T47D (cell line): ENCODE results near the gene CDC42BPA.
"Not testable (repeated sequence)": the region's sequence is repeated elsewhere in the genome, so short reads cannot be mapped to it uniquely, and the experiment has no call there.

Experiments used
- DNase-seq, 2 experiments: peaks; one replicate each; pipeline versions ENCODE4 v3.0.0 to v3.0.0-alpha.2; 2011 to 2012; ENCODE audit warnings: low read depth in 1 of 2, low spot score in 1 of 2
- JUND ChIP-seq: IDR thresholded peaks from 2 replicates; pipeline ENCODE4 v1.6.1; 2012; ENCODE audit warnings: low read depth
- in situ Hi-C: cut with HindIII; loops from 2 replicates; pipeline ENCODE4 v1.10.0; 2016; ENCODE audit warnings: low sequenced_read_pairs, low pct_unique_long_range_greater_than_20kb

Gene CDC42BPA

DNA sequence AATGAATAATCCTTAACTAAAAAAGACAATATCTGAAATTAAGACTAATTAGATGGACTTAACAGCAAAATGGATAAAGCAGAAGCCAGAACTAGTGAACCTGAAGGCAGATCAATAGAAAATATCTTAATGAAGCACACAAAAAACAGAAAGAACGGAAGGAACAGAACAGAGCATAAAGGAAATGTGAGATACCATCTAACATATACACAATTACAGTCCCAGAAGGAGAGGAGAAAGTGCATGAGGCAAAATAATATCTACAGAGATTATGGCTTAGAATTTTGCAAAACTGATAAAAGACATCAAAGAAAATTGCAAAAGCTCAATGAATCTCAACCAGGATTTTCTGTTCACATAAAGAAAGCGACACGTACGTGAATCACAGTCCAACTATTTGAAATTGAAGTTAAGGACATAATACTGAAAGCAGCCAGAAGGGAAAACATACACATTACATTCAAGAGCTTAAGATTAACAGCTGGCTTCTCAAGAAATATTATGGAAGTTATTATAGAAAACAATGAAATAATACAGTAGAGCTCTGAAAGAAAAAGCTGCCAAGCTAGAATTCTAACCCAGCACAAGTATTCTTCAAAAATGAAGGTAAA is 182.0 kb downstream of the CDC42BPA start:
- TF ChIP-seq JUND = no peak
- in situ Hi-C loops = no loop called here
- DNase-seq = no peak

DNA sequence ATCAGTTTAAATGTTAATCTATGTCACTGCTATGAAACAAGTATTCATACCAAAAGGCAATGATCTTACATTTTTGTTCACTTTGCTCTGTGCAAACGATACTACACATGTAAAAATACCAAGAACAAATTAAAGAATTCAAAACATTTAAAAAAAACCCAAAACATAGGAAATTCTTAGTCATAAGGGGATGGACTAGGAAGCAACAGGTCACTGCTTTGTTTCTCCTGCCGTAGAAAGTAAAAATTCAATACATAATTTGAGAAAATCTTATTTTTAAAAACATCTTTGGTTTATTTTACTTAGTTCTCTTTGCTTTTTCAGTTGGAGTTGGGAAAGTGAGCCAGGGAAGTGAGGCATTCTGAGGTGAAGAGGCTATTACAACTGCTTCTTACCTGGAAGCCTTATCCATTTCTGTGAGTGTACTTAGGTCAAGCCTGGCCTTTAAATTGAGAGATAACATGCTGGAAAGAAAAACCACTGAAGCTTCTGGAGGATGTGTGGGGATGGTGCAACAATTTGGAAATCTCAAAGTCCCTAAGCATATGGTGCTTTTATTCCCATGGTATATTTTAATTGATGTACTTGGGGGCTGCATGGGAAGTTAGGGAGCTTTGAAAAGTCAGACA is 183.5 kb downstream of the CDC42BPA start:
- DNase-seq = no peak
- in situ Hi-C loops = no loop called here
- no peak for TF ChIP-seq JUND

GRCh38 chr1:227132695-227133094 is 185.6 kb downstream of the CDC42BPA start:
- DNase-seq, in situ Hi-C loops: not testable (repeated sequence)

DNA sequence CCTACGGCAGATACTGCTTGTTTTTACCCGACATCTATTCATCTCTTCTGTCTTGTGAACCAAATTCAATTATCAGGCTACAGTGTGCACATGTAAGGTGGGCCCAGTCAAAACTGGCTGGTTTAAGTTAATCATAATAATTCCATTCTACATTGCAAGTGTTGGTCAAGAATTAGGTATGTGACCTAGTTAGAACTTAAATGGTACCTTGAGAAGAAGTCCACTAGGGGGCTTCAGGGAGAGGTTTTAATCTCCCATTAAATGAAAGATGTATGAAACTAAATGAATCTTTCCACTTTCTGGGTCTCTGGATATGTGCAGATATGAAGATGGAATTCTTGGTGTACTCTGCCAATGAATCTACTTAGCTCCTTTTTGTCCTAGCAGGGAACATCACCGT is 187.1 kb downstream of the CDC42BPA start:
- in situ Hi-C loops = no loop called here
- TF ChIP-seq JUND = no peak
- peak in 1 of 2 experiments; percentile 54 for DNase-seq

- in situ Hi-C loops = no loop called here
- no peak for DNase-seq
- no peak for TF ChIP-seq JUND
Observed at GRCh38 chr1:227127891-227128290, 190.4 kb downstream of the CDC42BPA start.

DNA sequence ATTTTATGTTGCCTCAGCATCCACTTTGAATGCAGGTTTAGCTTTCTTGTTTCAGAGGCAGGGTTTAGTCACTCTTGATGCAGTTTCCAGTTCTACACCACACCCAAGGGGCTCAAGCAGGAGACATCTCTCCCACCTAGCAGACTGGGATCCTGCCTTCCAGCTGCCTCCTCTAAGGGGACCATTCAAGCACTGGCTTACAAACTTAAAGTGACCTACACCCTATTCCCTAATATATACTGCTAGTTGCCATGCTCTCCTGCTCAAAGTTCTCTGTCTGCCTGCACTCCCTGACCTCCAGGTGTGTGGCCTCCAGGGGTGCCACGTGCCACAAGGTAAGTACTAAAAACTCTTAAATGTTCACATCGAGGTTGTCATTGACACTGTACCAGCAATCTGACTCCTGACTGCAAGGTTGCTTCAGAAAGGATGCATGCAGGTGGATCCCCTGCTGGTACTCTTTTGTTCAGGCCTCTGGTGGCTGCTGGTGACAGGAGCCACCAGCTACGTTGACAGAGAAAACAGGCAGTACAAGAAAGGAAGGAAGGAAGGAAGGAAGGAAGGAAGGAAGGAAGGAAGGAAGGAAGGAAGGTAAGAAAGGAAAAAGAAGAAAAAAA is 192.3 kb downstream of the CDC42BPA start:
- in situ Hi-C loops = no loop called here
- TF ChIP-seq JUND = no peak
- no peak for DNase-seq

GRCh38 chr1:227124473-227124872 is 193.8 kb downstream of the CDC42BPA start:
- TF ChIP-seq JUND = no peak
- no peak for DNase-seq
- in situ Hi-C loops = no loop called here

GRCh38 chr1:227120826-227121225 is 197.5 kb downstream of the CDC42BPA start:
- TF ChIP-seq JUND = no peak
- no peak for DNase-seq
- in situ Hi-C loops = no loop called here

DNA sequence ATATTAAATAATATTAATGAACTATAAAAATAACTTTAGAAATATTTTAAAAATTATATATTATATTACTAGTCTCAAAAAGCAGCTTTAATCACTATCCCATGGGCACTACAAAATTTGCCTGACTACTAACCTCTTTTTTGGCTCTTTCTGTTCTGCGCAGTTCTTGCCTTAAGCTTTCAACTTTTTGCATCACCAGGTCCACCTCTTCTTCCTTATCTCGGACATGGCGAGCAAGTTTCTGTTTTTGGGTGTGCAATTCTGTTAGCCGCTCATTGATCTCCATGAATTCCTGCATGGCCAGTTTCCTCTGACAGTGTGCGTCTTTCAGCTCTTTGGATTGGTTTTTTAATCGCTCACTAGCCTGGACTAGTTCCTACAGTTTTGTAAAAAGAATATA is 205.8 kb downstream of the CDC42BPA start:
- in situ Hi-C loops = no loop called here
- TF ChIP-seq JUND = no peak

DNA sequence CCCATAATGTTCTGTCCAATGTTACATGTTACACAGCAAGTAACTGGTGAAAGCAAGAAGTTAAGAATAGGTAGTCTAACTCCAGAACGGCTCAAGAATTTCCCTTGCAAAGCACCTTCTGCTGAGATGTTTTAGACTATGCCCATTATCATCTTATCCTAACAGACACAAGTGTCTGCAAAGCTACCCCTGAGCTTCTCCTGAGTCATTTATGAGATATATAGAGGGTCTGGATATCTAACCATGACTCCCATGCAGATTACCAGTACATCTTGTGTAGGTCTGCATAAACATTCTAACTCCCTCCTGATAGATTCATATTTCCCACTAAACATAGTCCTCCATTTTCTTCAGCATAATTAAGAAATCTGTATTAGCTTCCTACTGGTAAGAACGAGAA is 206.5 kb downstream of the CDC42BPA start:
- in situ Hi-C loops = no loop called here
- DNase-seq = no peak
- TF ChIP-seq JUND = no peak

More for the DNA sequence above, 205.8 kb downstream of the CDC42BPA start:
- no peak for DNase-seq

- DNase-seq, in situ Hi-C loops: not testable (repeated sequence)
Observed at GRCh38 chr1:227105291-227105690, 213.0 kb downstream of the CDC42BPA start.

DNA sequence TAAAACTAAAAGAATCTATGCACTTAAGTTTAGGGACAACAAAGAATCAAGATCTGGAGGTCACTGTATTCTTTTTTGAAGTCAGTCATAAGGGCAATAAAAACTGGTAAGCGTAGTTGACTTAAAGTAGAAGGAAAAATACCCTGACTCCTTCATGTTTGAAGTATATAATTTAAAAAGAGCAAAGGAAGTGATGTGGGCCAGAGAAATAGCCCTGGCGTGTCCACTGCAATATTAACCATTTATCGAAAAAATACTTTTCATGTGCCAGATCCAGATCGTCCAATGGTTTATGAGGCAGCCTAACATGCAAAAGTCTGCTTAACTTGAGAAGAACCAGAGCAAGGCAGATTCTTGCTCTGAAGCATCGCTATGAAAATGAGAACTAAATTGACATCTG is 216.2 kb downstream of the CDC42BPA start:
- TF ChIP-seq JUND = no peak
- no peak for DNase-seq
- in situ Hi-C loops = no loop called here

DNA sequence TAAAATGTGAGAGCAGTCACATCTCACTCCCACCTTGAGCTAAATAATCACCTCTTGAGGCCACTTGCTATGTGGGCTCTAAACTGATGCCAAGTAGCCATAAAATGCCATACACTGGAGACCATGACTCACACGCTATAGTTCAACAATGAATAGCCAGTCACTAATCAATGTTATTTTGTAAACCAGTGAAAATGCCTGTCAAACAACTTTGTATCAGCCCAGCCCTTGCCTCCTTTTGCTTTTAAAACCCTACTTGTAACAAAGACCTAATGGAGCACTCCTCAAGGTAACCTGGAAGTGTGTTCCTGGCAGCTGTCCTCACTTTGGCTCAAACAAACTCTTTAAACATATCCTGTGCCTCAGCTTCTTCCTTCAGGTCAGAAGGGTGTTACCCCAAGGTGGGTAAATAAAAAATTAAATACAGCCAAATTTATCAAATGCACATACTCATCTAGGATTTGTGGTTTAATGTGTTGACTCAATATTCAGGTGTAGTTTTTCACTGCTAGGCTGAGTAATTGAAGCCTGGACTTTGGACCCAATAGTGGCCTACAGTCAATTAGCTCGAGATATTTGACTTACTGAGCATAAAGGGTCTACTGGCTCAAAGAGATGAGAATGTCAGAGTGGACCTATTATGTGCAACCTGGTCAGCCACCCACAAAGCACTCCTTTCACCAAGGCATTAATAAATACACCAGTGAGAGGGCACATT is 223.9 kb downstream of the CDC42BPA start:
- in situ Hi-C loops = no loop called here
- DNase-seq = no peak
- TF ChIP-seq JUND = no peak
